WTC11 (cell line): ENCODE data around the gene JAGN1.

Source experiments
- AFF4 ChIP-seq: sonication (generic); formaldehyde crosslinking; IDR thresholded peaks from 2 replicates; pipeline ENCODE4 v1.8.1; 2023; ENCODE audit warnings: mild to moderate bottlenecking, missing genetic modification reagents, borderline replicate concordance
- CREM ChIP-seq: sonication (generic); formaldehyde crosslinking; IDR thresholded peaks from 2 replicates; pipeline ENCODE4 v1.8.1; 2022; ENCODE audit warnings: mild to moderate bottlenecking, missing genetic modification reagents, moderate library complexity
- CTCF ChIP-seq: fragments of 200-600 bp; IDR thresholded peaks from 2 replicates; pipeline ENCODE4 v1.8.0; 2022; ENCODE audit warnings: antibody characterized with exemption
- E2F5 ChIP-seq: sonication (generic); formaldehyde crosslinking; IDR thresholded peaks from 2 replicates; pipeline ENCODE4 v1.8.1; 2022; ENCODE audit warnings: mild to moderate bottlenecking, moderate library complexity, missing genetic modification reagents
- GABPB1 ChIP-seq: sonication (generic); formaldehyde crosslinking; IDR thresholded peaks from 2 replicates; pipeline ENCODE4 v1.8.1; 2023; ENCODE audit warnings: mild to moderate bottlenecking, missing genetic modification reagents
- HMGXB4 ChIP-seq: sonication (generic); formaldehyde crosslinking; IDR thresholded peaks from 2 replicates; pipeline ENCODE4 v1.8.1; 2023; ENCODE audit warnings: mild to moderate bottlenecking, moderate library complexity, missing genetic modification reagents
- IRF1 ChIP-seq: sonication (generic); formaldehyde crosslinking; IDR thresholded peaks from 2 replicates; pipeline ENCODE4 v1.8.0; 2023; ENCODE audit warnings: missing genetic modification reagents
- MAX ChIP-seq: sonication (generic); formaldehyde crosslinking; IDR thresholded peaks from 2 replicates; pipeline ENCODE4 v1.8.0; 2022; ENCODE audit warnings: mild to moderate bottlenecking, missing genetic modification reagents
- SMAD4 ChIP-seq: sonication (generic); formaldehyde crosslinking; IDR thresholded peaks from 2 replicates; pipeline ENCODE4 v1.8.0; 2022; ENCODE audit warnings: mild to moderate bottlenecking, missing genetic modification reagents
- SP1 ChIP-seq: sonication (generic); formaldehyde crosslinking; conservative IDR thresholded peaks from 2 replicates; pipeline ENCODE4 v1.8.1; 2022; ENCODE audit warnings: missing genetic modification reagents
- STAT6 ChIP-seq: sonication (generic); formaldehyde crosslinking; conservative IDR thresholded peaks from 2 replicates; pipeline ENCODE4 v1.8.1; 2023; ENCODE audit warnings: mild to moderate bottlenecking, low read depth, missing genetic modification reagents, moderate library complexity
- ZMAT4 ChIP-seq: fragments of 250-450 bp; sonication (Bioruptor Pico); IDR thresholded peaks from 2 replicates; pipeline ENCODE4 v1.9.0; 2021; ENCODE audit warnings: mild to moderate bottlenecking
- ZNF121 ChIP-seq: sonication (generic); formaldehyde crosslinking; IDR thresholded peaks from 2 replicates; pipeline ENCODE4 v1.8.0; 2023; ENCODE audit warnings: missing genetic modification reagents

- TF ChIP-seq E2F5 (CRISPR knock-in tag) (no peak), GABPB1 (CRISPR knock-in tag) (no peak), ZNF121 (CRISPR knock-in tag) (no peak), CTCF (no peak), SP1 (CRISPR knock-in tag) (no peak), ZMAT4 (CRISPR knock-in tag) (no peak), IRF1 (no peak), STAT6 (CRISPR knock-in tag) (no peak), MAX (no peak), AFF4 (CRISPR knock-in tag) (no peak), HMGXB4 (CRISPR knock-in tag) (no peak), CREM (CRISPR knock-in tag) (no peak), SMAD4 (CRISPR knock-in tag) (no peak)
Observed at GRCh38 chr3:9884555-9885165, 5.8 kb upstream of the JAGN1 start.
